ENCODE measurements around the gene DDB1.

DNA sequence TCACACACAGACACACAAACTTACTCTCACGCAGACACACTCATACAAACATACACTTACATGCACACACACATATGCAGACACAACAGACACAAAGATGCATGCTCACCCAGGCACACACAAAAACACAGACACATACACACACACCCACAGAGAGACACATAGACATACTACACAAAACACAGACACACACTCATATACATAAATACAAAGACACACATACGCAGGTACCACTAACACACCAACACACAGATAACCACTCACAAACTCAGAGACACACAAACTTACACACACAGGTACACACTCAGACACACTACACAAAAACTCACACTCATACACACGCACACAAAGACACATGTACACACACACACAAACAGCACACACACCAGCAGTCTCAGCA, 60.2 kb downstream of the DDB1 start:
- no peak for TF ChIP-seq ELF1 (IDR thresholded peaks at IDR 0.05)
- no peak for TF ChIP-seq EP300 (IDR thresholded peaks at IDR 0.05; ENCODE audit: borderline replicate concordance in 1 of 2, low read depth in 1 of 2, low read length in 1 of 2)
- TF ChIP-seq, protein P1, sequence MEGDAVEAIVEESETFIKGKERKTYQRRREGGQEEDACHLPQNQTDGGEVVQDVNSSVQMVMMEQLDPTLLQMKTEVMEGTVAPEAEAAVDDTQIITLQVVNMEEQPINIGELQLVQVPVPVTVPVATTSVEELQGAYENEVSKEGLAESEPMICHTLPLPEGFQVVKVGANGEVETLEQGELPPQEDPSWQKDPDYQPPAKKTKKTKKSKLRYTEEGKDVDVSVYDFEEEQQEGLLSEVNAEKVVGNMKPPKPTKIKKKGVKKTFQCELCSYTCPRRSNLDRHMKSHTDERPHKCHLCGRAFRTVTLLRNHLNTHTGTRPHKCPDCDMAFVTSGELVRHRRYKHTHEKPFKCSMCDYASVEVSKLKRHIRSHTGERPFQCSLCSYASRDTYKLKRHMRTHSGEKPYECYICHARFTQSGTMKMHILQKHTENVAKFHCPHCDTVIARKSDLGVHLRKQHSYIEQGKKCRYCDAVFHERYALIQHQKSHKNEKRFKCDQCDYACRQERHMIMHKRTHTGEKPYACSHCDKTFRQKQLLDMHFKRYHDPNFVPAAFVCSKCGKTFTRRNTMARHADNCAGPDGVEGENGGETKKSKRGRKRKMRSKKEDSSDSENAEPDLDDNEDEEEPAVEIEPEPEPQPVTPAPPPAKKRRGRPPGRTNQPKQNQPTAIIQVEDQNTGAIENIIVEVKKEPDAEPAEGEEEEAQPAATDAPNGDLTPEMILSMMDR (IDR thresholded peaks at IDR 0.05) = no peak
- TF ChIP-seq POLR2AphosphoS5 (IDR thresholded peaks at IDR 0.05; ENCODE audit: low read depth, low read length) = no peak
- no peak for TF ChIP-seq NRF1 (IDR thresholded peaks at IDR 0.05; ENCODE audit: low read depth, low read length)
- TF ChIP-seq, protein P2, sequence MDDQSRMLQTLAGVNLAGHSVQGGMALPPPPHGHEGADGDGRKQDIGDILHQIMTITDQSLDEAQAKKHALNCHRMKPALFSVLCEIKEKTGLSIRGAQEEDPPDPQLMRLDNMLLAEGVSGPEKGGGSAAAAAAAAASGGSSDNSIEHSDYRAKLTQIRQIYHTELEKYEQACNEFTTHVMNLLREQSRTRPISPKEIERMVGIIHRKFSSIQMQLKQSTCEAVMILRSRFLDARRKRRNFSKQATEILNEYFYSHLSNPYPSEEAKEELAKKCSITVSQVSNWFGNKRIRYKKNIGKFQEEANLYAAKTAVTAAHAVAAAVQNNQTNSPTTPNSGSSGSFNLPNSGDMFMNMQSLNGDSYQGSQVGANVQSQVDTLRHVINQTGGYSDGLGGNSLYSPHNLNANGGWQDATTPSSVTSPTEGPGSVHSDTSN (IDR thresholded peaks at IDR 0.05) = no peak
- TF ChIP-seq, protein P3, sequence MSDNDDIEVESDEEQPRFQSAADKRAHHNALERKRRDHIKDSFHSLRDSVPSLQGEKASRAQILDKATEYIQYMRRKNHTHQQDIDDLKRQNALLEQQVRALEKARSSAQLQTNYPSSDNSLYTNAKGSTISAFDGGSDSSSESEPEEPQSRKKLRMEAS (IDR thresholded peaks at IDR 0.05; ENCODE audit: low read depth) = no peak
- TF ChIP-seq, protein P4, sequence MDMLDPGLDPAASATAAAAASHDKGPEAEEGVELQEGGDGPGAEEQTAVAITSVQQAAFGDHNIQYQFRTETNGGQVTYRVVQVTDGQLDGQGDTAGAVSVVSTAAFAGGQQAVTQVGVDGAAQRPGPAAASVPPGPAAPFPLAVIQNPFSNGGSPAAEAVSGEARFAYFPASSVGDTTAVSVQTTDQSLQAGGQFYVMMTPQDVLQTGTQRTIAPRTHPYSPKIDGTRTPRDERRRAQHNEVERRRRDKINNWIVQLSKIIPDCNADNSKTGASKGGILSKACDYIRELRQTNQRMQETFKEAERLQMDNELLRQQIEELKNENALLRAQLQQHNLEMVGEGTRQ (IDR thresholded peaks at IDR 0.05; ENCODE audit: borderline replicate concordance, low read depth, low read length) = no peak
- TF ChIP-seq RAD21 (IDR thresholded peaks at IDR 0.05; ENCODE audit: low read length) = no peak

Data from SK-N-SH (cell line).